Measurements from ENCODE around the gene CELF1.

GRCh38 chr11:47577460-47578041, 24.6 kb upstream of the CELF1 start:
- TF ChIP-seq POLR2AphosphoS5 (IDR thresholded peaks at IDR 0.05; ENCODE audit: low read depth, low read length) (no peak), POLR2A (IDR thresholded peaks at IDR 0.05; ENCODE audit: low read depth, low read length) (no peak), TAF1 (IDR thresholded peaks at IDR 0.05; ENCODE audit: low read depth, low read length) (no peak), SPI1 (IDR thresholded peaks at IDR 0.05; ENCODE audit: low read depth, low read length) (no peak), PAX5 (IDR thresholded peaks at IDR 0.05; ENCODE audit: insufficient read depth, low read length, severe bottlenecking) (no peak), POU2F2 (IDR thresholded peaks at IDR 0.05; ENCODE audit: low read depth, low read length) (no peak)

Data from GM12891 (cell line).